GM12878 (cell line): Measurements from ENCODE around the gene ARHGAP15. TPM values are rescaled to one million over a fixed set of nuclear protein-coding genes. Genes with fewer than 3 reads are reported as not detected.

ENCODE experiments used
- ATAC-seq: fragments of 200-7000 bp; cut with Tn5 transposase; 3 replicates; pipeline ENCODE4 v1.9.1; 2020; ENCODE audit warnings: mild to moderate bottlenecking, moderate library complexity
- BruUV-seq: library from RNA; stranded (reverse); fragments of 400-500 nt; replicated peaks from 2 replicates; lab custom pipeline; 2021; lab: Mats Ljungman, UMichigan
- CTCF ChIA-PET: fragments of 300-600 bp; sonication (Branson Sonifier 250); formaldehyde crosslinking; extraction: SDS; loops from one replicate; lab custom pipeline; 2021; ENCODE audit warnings: inconsistent platforms; lab: Yijun Ruan, JAX
- POLR2A ChIA-PET: fragments of 350-600 bp; formaldehyde crosslinking; extraction: SDS; loops from one replicate; lab custom pipeline; 2021; ENCODE audit warnings: inconsistent platforms; lab: Charles Lee
- RAD21 ChIA-PET: fragments of 300-600 bp; sonication (Branson Sonifier 250); formaldehyde crosslinking; loops from one replicate; lab custom pipeline; 2023; ENCODE audit warnings: antibody characterized with exemption; ENCODE audit not compliant: unreplicated experiment; lab: Charles Lee
- SMC1A ChIA-PET: fragments of 300-600 bp; sonication (Branson Sonifier 250); formaldehyde crosslinking; loops from one replicate; lab custom pipeline; 2023; ENCODE audit not compliant: unreplicated experiment, uncharacterized antibody; lab: Charles Lee
- DNase-seq: peaks from one replicate; pipeline ENCODE4 v3.0.0-alpha.2; 2011; ENCODE audit warnings: low read depth, low spot score
- FAIRE-seq: peaks from 3 replicates; lab custom pipeline; 2011; peaks lifted over from hg19 to GRCh38; lab: Jason Lieb, UNC
- H2AFZ ChIP-seq: 2 replicates; pipeline ENCODE4 v1.6.0; 2011; ENCODE audit warnings: low read depth, low read length, control low read depth; ENCODE audit not compliant: control insufficient read depth
- H3K27ac ChIP-seq: 2 replicates; pipeline ENCODE4 v1.5.1; 2011; ENCODE audit warnings: control low read depth; ENCODE audit not compliant: control insufficient read depth, insufficient read depth
- H3K27me3 ChIP-seq, 2 experiments: replicated peaks in 1 of 2; 2 replicates each; pipeline versions ENCODE4 v1.6.0 to v1.6.1; 2011; ENCODE audit warnings: low read length in 1 of 2; ENCODE audit not compliant: control insufficient read depth in 2 of 2, insufficient read depth in 2 of 2
- H3K36me3 ChIP-seq, 2 experiments: 2 replicates each; pipeline ENCODE4 v1.5.1; 2011; ENCODE audit warnings: low read length in 1 of 2; ENCODE audit not compliant: control insufficient read depth in 2 of 2, insufficient read depth in 2 of 2
- H3K4me1 ChIP-seq: 2 replicates; pipeline ENCODE4 v1.6.1; 2011; ENCODE audit warnings: mild to moderate bottlenecking, low read length, moderate library complexity, mixed read lengths; ENCODE audit not compliant: control insufficient read depth, insufficient read depth
- H3K4me2 ChIP-seq: 2 replicates; pipeline ENCODE4 v1.6.0; 2011; ENCODE audit warnings: control low read depth; ENCODE audit not compliant: control insufficient read depth, insufficient read depth
- H3K4me3 ChIP-seq: fragments of 200-600 bp; sonication (generic); 2 replicates; pipeline ENCODE4 v1.5.1; 2016
- H3K79me2 ChIP-seq: 2 replicates; pipeline ENCODE4 v1.6.0; 2011; ENCODE audit warnings: low read length; ENCODE audit not compliant: control insufficient read depth, insufficient read depth
- H3K9ac ChIP-seq: 2 replicates; pipeline ENCODE4 v1.8.0; 2011; ENCODE audit warnings: low read length, control low read depth, mixed read lengths; ENCODE audit not compliant: control insufficient read depth, insufficient read depth
- H3K9me3 ChIP-seq: replicated peaks from 3 replicates; pipeline ENCODE4 v1.5.1; 2011; ENCODE audit warnings: mild to moderate bottlenecking, low read length; ENCODE audit not compliant: control insufficient read depth, insufficient read depth
- H4K20me1 ChIP-seq: 2 replicates; pipeline ENCODE4 v1.6.0; 2011; ENCODE audit not compliant: control insufficient read depth, insufficient read depth
- CHD1 ChIP-seq: IDR thresholded peaks from 2 replicates; pipeline ENCODE4 v1.6.1; 2012; ENCODE audit warnings: low read depth, low read length, improper control_type of control experiment
- CHD2 ChIP-seq: IDR thresholded peaks from 2 replicates; pipeline ENCODE4 v1.6.1; 2011; ENCODE audit warnings: low read depth, low read length, improper control_type of control experiment, borderline replicate concordance
- IRF4 ChIP-seq: IDR thresholded peaks from 2 replicates; pipeline ENCODE4 v1.6.1; 2011; ENCODE audit warnings: low read depth, low read length
- MTA3 ChIP-seq: IDR thresholded peaks from 2 replicates; pipeline ENCODE4 v1.6.1; 2012; ENCODE audit warnings: low read length, inconsistent platforms, borderline replicate concordance
- MYB ChIP-seq: fragments of 150-350 bp; IDR thresholded peaks from 2 replicates; pipeline ENCODE4 v1.6.1; 2014; ENCODE audit warnings: mild to moderate bottlenecking, low read depth, low read length, borderline replicate concordance
- PAX5 ChIP-seq: IDR thresholded peaks from 2 replicates; pipeline ENCODE4 v1.6.1; 2011; ENCODE audit warnings: low read depth, low read length, borderline replicate concordance
- RELA ChIP-seq: fragments of 450-650 bp; IDR thresholded peaks from 2 replicates; pipeline ENCODE4 v1.8.0; 2014; ENCODE audit warnings: borderline replicate concordance; ENCODE audit not compliant: partially characterized antibody
- RFX5 ChIP-seq: IDR thresholded peaks from 2 replicates; pipeline ENCODE4 v1.6.1; 2011; ENCODE audit warnings: low read depth, low read length, improper control_type of control experiment
- SIN3A ChIP-seq: IDR thresholded peaks from 2 replicates; pipeline ENCODE4 v1.6.1; 2012; ENCODE audit warnings: low read depth, low read length, improper control_type of control experiment
- SMAD5 ChIP-seq: IDR thresholded peaks from 2 replicates; pipeline ENCODE4 v1.6.1; 2016; ENCODE audit warnings: antibody characterized with exemption, low read depth
- SRF ChIP-seq, 2 experiments: IDR thresholded peaks; 2 replicates each; pipeline ENCODE4 v1.6.1; 2011; ENCODE audit warnings: low read depth in 2 of 2, low read length in 2 of 2, mild to moderate bottlenecking in 1 of 2, moderate library complexity in 1 of 2
- SUPT20H ChIP-seq: IDR thresholded peaks from 2 replicates; pipeline ENCODE4 v1.6.1; 2011; ENCODE audit warnings: low read depth, mild to moderate bottlenecking, low read length, moderate library complexity, borderline replicate concordance; ENCODE audit not compliant: control insufficient read depth
- TAF1 ChIP-seq: IDR thresholded peaks from 2 replicates; pipeline ENCODE4 v1.6.1; 2011; ENCODE audit warnings: mild to moderate bottlenecking, low read depth, low read length, borderline replicate concordance
- YBX1 ChIP-seq: fragments of 450-650 bp; IDR thresholded peaks from 2 replicates; pipeline ENCODE4 v1.6.1; 2016; ENCODE audit warnings: antibody characterized with exemption
- ZNF24 ChIP-seq: fragments of 450-650 bp; IDR thresholded peaks from 2 replicates; pipeline ENCODE4 v1.6.1; 2017; ENCODE audit warnings: antibody characterized with exemption, mild to moderate bottlenecking
- WGBS: methylation state at CpG from one replicate; pipeline ENCODE4 v1.1.6; 2016; ENCODE audit warnings: low lambda C conversion rate; ENCODE audit not compliant: insufficient replicate concordance, insufficient coverage; ENCODE audit errors: missing lambda C conversion rate; 5-methylcytosine and 5-hydroxymethylcytosine counted together
- in situ Hi-C: fragments of 300-500 bp; cut with MboI; formaldehyde crosslinking; loops from 9 replicates; pipeline ENCODE4 v1.14.3; 2018; ENCODE audit warnings: mixed read lengths
- intact Hi-C: fragments of 100-400 bp; cut with micrococcal nuclease; formaldehyde crosslinking; loops from one replicate; pipeline ENCODE4 v1.14.2; 2022; ENCODE audit not compliant: unreplicated experiment
- polyA plus RNA-seq, 11 experiments: library from polyadenylated mRNA; depleted of rRNA in 4 of 11; unstranded in 6 of 11; stranded (reverse) in 5 of 11; fragments of >200 nt; fragmentation: Nextera tagmentation in 4 of 11; fragmentation: Illumina TruSeq in 1 of 11; extraction: Ambion mirVana in 4 of 11; extraction: Trizol in 1 of 11; gene quantifications; 1 replicate in 1 of 11; 2 replicates in 10 of 11; pipeline versions ENCODE4 v1.2.1 to v1.2.3, GENCODE V29; 2011 to 2016; ENCODE audit warnings: inconsistent platforms in 2 of 11, missing spikeins in 2 of 11, low read depth in 1 of 11
- total RNA-seq, 4 experiments: library from RNA; depleted of rRNA in 3 of 4; stranded (reverse); fragments of >200 nt in 3 of 4; fragmentation: Illumina TruSeq in 1 of 4; extraction: Trizol in 1 of 4; gene quantifications; 2 replicates each; pipeline versions ENCODE4 v1.2.1 to v1.2.3, GENCODE V29; 2013 to 2021
- TF ChIP-seq, protein P1 (sequence below): fragments of 450-650 bp; IDR thresholded peaks from 2 replicates; pipeline ENCODE4 v1.6.1; 2014; ENCODE audit warnings: mild to moderate bottlenecking
- TF ChIP-seq, protein P2 (sequence below): fragments of 450-650 bp; conservative IDR thresholded peaks from 2 replicates; pipeline ENCODE4 v1.6.1; 2017; ENCODE audit warnings: mild to moderate bottlenecking, moderate library complexity
- TF ChIP-seq, protein P3 (sequence below): fragments of 450-650 bp; IDR thresholded peaks from 2 replicates; pipeline ENCODE4 v1.6.1; 2017; ENCODE audit warnings: mild to moderate bottlenecking, low read depth, inconsistent platforms; ENCODE audit not compliant: poor library complexity, severe bottlenecking
- TF ChIP-seq, protein P4 (sequence below): IDR thresholded peaks from 2 replicates; pipeline ENCODE4 v1.6.1; 2012; ENCODE audit warnings: low read depth, low read length, improper control_type of control experiment

The ARHGAP15 gene
- total and polyA plus RNA-seq, 10 of the 15 experiments (the other 5 are each of a cell fraction or from before 2014, with no cell fraction given), result 38.0 to 92.6 (median 66.7) TPM

DNA sequence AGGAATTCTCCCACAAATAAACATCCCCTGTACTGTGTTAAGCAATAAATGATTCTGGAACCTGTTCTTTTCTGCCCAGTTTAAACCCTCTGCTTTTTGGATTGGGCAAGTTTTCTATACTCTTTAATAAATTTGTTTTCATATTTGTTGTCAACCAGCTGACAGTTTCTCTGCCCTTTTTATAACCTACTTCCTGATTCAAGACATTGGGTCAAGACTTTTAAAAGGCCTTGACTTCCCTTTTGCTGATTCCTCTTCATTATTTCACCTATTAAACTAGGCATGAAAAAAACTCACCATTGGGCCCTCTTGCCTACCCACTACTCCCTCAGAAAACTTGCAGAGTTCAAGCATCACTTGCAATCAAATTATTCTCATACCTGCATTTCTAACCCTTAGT, 459.5 kb downstream of the ARHGAP15 start (continued):
- TF ChIP-seq, protein P1, sequence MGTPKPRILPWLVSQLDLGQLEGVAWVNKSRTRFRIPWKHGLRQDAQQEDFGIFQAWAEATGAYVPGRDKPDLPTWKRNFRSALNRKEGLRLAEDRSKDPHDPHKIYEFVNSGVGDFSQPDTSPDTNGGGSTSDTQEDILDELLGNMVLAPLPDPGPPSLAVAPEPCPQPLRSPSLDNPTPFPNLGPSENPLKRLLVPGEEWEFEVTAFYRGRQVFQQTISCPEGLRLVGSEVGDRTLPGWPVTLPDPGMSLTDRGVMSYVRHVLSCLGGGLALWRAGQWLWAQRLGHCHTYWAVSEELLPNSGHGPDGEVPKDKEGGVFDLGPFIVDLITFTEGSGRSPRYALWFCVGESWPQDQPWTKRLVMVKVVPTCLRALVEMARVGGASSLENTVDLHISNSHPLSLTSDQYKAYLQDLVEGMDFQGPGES, result no peak
- TF ChIP-seq SRF (IDR thresholded peaks at IDR 0.05; ENCODE audit: low read depth in 2 of 2, low read length in 2 of 2) (no peak), CHD1 (no peak), RFX5 (no peak), RELA (no peak)

DNA sequence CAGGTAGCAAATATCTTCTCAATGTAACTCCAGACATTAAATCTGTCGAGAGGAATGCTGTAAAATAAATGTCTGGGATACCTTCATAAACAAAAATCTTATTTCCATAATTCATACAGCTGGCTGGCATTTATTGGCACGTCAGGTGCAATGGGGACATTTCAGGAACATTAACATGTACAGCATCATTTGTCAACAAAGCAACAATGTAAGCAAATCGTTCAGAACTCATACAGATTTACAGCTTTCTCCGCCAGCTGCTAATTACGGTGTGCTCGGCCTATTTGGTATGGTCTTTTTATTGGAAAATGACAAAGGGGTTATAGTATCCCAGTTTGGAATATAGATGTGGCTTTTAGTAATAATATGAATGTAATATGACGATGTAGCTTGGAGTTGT, 464.9 kb downstream of the ARHGAP15 start:
- H3K4me1 ChIP-seq, result no peaks in the 10 kb centered on the region
- 97% methylated on average over 7 of the region's 7 CpGs for WGBS
- intact Hi-C loops (no loop called here), in situ Hi-C loops (no loop called here)
- no peak for DNase-seq
- no peaks in the 10 kb centered on the region for H3K36me3 ChIP-seq
- no peak overlapping the region for H3K4me2 ChIP-seq
- RAD21 ChIA-PET, result no interaction called here
- no peaks in the 10 kb centered on the region for H3K27me3 ChIP-seq
- H3K79me2 ChIP-seq, result no peaks in the 10 kb centered on the region
- SMC1A ChIA-PET, result no interaction called here
- H3K4me3 ChIP-seq, result no peak overlapping the region
- H4K20me1 ChIP-seq, result no peaks in the 10 kb centered on the region
- no TSS peak for BruUV-seq
- CTCF ChIA-PET, result interaction anchor here (0.9 kb wide), 1 partner anchor 13 kb away, joined by 3 read pairs; no protein-coding TSS in a partner anchor
- H2AFZ ChIP-seq, result no peak overlapping the region
- no peak for ATAC-seq
- TF ChIP-seq YBX1, result no peak
- no peak for TF ChIP-seq TAF1
- no peak for TF ChIP-seq SUPT20H
- TF ChIP-seq CHD2, result no peak
- no peak for TF ChIP-seq MYB
- TF ChIP-seq, protein P2, sequence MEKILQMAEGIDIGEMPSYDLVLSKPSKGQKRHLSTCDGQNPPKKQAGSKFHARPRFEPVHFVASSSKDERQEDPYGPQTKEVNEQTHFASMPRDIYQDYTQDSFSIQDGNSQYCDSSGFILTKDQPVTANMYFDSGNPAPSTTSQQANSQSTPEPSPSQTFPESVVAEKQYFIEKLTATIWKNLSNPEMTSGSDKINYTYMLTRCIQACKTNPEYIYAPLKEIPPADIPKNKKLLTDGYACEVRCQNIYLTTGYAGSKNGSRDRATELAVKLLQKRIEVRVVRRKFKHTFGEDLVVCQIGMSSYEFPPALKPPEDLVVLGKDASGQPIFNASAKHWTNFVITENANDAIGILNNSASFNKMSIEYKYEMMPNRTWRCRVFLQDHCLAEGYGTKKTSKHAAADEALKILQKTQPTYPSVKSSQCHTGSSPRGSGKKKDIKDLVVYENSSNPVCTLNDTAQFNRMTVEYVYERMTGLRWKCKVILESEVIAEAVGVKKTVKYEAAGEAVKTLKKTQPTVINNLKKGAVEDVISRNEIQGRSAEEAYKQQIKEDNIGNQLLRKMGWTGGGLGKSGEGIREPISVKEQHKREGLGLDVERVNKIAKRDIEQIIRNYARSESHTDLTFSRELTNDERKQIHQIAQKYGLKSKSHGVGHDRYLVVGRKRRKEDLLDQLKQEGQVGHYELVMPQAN, result no peak
- no peak for TF ChIP-seq PAX5
- TF ChIP-seq SIN3A, result no peak
- no peak for TF ChIP-seq SMAD5
- TF ChIP-seq, protein P3, sequence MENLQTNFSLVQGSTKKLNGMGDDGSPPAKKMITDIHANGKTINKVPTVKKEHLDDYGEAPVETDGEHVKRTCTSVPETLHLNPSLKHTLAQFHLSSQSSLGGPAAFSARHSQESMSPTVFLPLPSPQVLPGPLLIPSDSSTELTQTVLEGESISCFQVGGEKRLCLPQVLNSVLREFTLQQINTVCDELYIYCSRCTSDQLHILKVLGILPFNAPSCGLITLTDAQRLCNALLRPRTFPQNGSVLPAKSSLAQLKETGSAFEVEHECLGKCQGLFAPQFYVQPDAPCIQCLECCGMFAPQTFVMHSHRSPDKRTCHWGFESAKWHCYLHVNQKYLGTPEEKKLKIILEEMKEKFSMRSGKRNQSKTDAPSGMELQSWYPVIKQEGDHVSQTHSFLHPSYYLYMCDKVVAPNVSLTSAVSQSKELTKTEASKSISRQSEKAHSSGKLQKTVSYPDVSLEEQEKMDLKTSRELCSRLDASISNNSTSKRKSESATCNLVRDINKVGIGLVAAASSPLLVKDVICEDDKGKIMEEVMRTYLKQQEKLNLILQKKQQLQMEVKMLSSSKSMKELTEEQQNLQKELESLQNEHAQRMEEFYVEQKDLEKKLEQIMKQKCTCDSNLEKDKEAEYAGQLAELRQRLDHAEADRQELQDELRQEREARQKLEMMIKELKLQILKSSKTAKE, result no peak
- no peak for TF ChIP-seq ZNF24
- TF ChIP-seq IRF4, result no peak
- TF ChIP-seq, protein P4, sequence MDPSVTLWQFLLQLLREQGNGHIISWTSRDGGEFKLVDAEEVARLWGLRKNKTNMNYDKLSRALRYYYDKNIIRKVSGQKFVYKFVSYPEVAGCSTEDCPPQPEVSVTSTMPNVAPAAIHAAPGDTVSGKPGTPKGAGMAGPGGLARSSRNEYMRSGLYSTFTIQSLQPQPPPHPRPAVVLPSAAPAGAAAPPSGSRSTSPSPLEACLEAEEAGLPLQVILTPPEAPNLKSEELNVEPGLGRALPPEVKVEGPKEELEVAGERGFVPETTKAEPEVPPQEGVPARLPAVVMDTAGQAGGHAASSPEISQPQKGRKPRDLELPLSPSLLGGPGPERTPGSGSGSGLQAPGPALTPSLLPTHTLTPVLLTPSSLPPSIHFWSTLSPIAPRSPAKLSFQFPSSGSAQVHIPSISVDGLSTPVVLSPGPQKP, result no peak
- no peak for TF ChIP-seq MTA3
- H3K27ac ChIP-seq, result no peak overlapping the region
- no peaks in the 10 kb centered on the region for H3K9me3 ChIP-seq
- no peak for FAIRE-seq
- no peak overlapping the region for H3K9ac ChIP-seq
- POLR2A ChIA-PET, result no interaction called here
